ENCODE data around the gene SYT1. TPM values are rescaled to one million over a fixed set of nuclear protein-coding genes. Genes with fewer than 3 reads are reported as not detected.

Gene SYT1
- total RNA-seq = under 1 TPM in 6 of 10 donors, not detected in 4; 0.07 to 0.36 (median 0.16) TPM
- under 1 TPM in 1 of 2 donors, not detected in 1; 0.03 TPM for polyA plus RNA-seq
- long read RNA-seq, donor 1 = 0 reads
- long read RNA-seq, donor 2, partial matches to known transcripts = 0 of 1 reads
- long read RNA-seq, donor 2, other reads (novel, unspliced or antisense) = 1 of 1 reads
- long read RNA-seq, donor 3 = 0 reads

- H3K36me3 ChIP-seq = no peaks in the 10 kb centered on the region
- DNase-seq (peak in 1 of 2 donors; percentile 6), ATAC-seq (peak in 6 of 8 donors; percentile 4 to 62 (median 54))
- TF ChIP-seq CTCF (IDR thresholded peaks at IDR 0.05) = no peak
- 0 to 1% methylated on average over 19 of the region's 19 CpGs for WGBS, 2 donors
- H3K9me3 ChIP-seq = no peaks in the 10 kb centered on the region
- no peak within 1 kb of the TSS for H3K27ac ChIP-seq
- H3K4me1 ChIP-seq = peaks cover 0 to 20% (median 15%) of the 10 kb centered on the region in 9 donors
- H3K27me3 ChIP-seq = peaks cover 0 to 82% (median 45%) of the 10 kb centered on the region in 7 donors
- H3K4me3 ChIP-seq = peak within 1 kb of the TSS in 9 of 10 donors; percentile 18 to 58 (median 46)
- intact Hi-C loops (cut with DNase I) = no loop called here
Measured at GRCh38 chr12:78864403-78864869, at the start of gene SYT1. Gene SYT1 (plus strand): TSS chr12:78864774.

DNA sequence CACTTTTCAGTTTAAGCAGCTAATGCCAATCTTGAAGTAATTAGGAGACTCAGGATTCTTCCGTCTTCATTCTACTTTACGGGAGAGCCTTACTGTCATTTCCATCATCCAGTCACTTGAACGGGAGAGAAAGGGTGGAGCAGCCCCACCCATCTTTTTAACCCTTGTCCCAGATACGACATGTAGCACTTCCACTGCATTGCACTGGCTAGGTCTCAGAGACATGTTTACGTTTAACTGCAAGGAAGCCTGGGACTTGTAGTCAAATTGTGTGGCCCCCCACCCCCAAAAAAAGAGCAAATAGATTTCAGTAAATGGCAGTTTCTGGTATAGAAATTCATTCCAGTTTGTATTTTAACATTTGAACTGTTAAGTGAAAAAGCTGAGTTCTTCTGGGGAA is 46.1 kb upstream of the SYT1 start:
- TF ChIP-seq CTCF (IDR thresholded peaks at IDR 0.05) = no peak
- no peak overlapping the region for H3K4me3 ChIP-seq
- no peak for DNase-seq
- H3K9me3 ChIP-seq = peaks cover 0 to 9% (median 0%) of the 10 kb centered on the region in 11 donors
- H3K4me1 ChIP-seq = no peaks in the 10 kb centered on the region
- H3K36me3 ChIP-seq = no peaks in the 10 kb centered on the region
- no peak for ATAC-seq
- 30 to 32% methylated on average over 5 of the region's 5 CpGs for WGBS, 2 donors
- H3K27me3 ChIP-seq = no peaks in the 10 kb centered on the region
- H3K27ac ChIP-seq = no peak overlapping the region
- intact Hi-C loops (cut with DNase I) = no loop called here

- DNase-seq (no peak), ATAC-seq (no peak)
- Histone ChIP-seq H3K4me3 (no peak overlapping the region), H3K4me1 (no peaks in the 10 kb centered on the region), H3K27ac (no peak overlapping the region), H3K36me3 (no peaks in the 10 kb centered on the region), H3K27me3 (no peaks in the 10 kb centered on the region), H3K9me3 (no peaks in the 10 kb centered on the region)
- intact Hi-C loops (cut with DNase I) = no loop called here
- 70 to 72% methylated on average over 2 of the region's 2 CpGs for WGBS, 2 donors
- no peak for TF ChIP-seq CTCF (IDR thresholded peaks at IDR 0.05)
Measured at GRCh38 chr12:78820946-78821345, 43.6 kb upstream of the SYT1 start.

DNA sequence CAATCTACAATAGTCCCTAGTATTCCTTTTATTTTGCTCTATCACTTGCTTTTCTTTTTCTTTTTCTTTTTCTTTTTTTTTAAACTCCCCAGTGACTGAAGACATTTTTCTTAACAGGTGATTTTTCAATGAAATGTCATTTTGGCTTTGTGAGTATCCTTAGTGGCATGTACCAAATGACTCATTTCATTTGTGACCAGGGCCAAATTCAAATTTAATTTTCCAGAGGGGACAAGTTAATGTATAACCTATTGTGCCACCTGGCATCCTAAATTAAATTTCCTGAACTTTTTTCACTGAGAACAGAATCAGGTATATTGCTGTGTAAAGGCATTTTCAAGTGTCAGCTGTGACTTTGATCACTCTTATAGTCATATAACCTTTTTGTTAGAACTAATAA is 39.7 kb upstream of the SYT1 start:
- no peaks in the 10 kb centered on the region for H3K36me3 ChIP-seq
- ATAC-seq (no peak), DNase-seq (no peak)
- no peaks in the 10 kb centered on the region for H3K27me3 ChIP-seq
- no peaks in the 10 kb centered on the region for H3K4me1 ChIP-seq
- H3K4me3 ChIP-seq = no peak overlapping the region
- peaks cover 0 to 5% (median 0%) of the 10 kb centered on the region in 11 donors for H3K9me3 ChIP-seq
- TF ChIP-seq CTCF (IDR thresholded peaks at IDR 0.05) = no peak
- intact Hi-C loops (cut with DNase I) = no loop called here
- H3K27ac ChIP-seq = no peak overlapping the region

Measured in heart right ventricle (tissue), 16 donors.